Activated naive CD4-positive, alpha-beta T cell treated with anti-CD3 and anti-CD28 coated beads, Interleukin-2, amount 50 U/mL, for 16 hours (primary cell): ENCODE results near the gene IGLON5.

Source experiments
- DNase-seq: peaks from one replicate; pipeline ENCODE4 v3.0.0-alpha.2; 2020

The IGLON5 gene

GRCh38 chr19:51311351-51312257 is at the start of gene IGLON5:
Gene IGLON5 (plus strand): TSS chr19:51311644. CDS start chr19:51311848, 204 bp downstream.
- DNase-seq, result no peak

- no peak for DNase-seq
Measured at GRCh38 chr19:51263808-51264207, 47.6 kb upstream of the IGLON5 start.

- no peak for DNase-seq
Measured at GRCh38 chr19:51271067-51271466, 40.4 kb upstream of the IGLON5 start.

GRCh38 chr19:51272183-51272810 is 39.1 kb upstream of the IGLON5 start:
- DNase-seq, result no peak

GRCh38 chr19:51274049-51274770 is 37.2 kb upstream of the IGLON5 start:
- DNase-seq, result no peak

- DNase-seq, result no peak
Measured at GRCh38 chr19:51277112-51277511, 34.3 kb upstream of the IGLON5 start.

- no peak for DNase-seq
Measured at GRCh38 chr19:51282335-51282734, 29.1 kb upstream of the IGLON5 start.

GRCh38 chr19:51285682-51286081 is 25.8 kb upstream of the IGLON5 start:
- DNase-seq, result no peak

GRCh38 chr19:51289635-51290034 is 21.8 kb upstream of the IGLON5 start:
- DNase-seq, result no peak

- DNase-seq, result no peak
Measured at GRCh38 chr19:51292971-51293370, 18.5 kb upstream of the IGLON5 start.

- DNase-seq, result no peak
Measured at GRCh38 chr19:51293571-51294210, 17.8 kb upstream of the IGLON5 start.

- DNase-seq, result no peak
Measured at GRCh38 chr19:51294211-51294976, 17.1 kb upstream of the IGLON5 start.

- no peak for DNase-seq
Measured at GRCh38 chr19:51294977-51295375, 16.5 kb upstream of the IGLON5 start.

GRCh38 chr19:51295382-51296126 is 15.9 kb upstream of the IGLON5 start:
- DNase-seq, result no peak

GRCh38 chr19:51296336-51297093 is 14.9 kb upstream of the IGLON5 start:
- DNase-seq, result no peak

GRCh38 chr19:51297406-51297805 is 14.0 kb upstream of the IGLON5 start:
- no peak for DNase-seq

GRCh38 chr19:51301266-51301665 is 10.2 kb upstream of the IGLON5 start:
- DNase-seq, result no peak

- no peak for DNase-seq
Measured at GRCh38 chr19:51305479-51305878, 6.0 kb upstream of the IGLON5 start.

- DNase-seq, result no peak
Measured at GRCh38 chr19:51316688-51317087, 5.2 kb downstream of the IGLON5 start.

- DNase-seq, result no peak
Measured at GRCh38 chr19:51317376-51317775, 5.9 kb downstream of the IGLON5 start.

- DNase-seq, result no peak
Measured at GRCh38 chr19:51317968-51318367, 6.5 kb downstream of the IGLON5 start.
